ENCODE results near the gene CAMK1D. TPM values are rescaled to one million over a fixed set of nuclear protein-coding genes. Genes with fewer than 3 reads are reported as not detected.

Gene CAMK1D
- total RNA-seq, 1 experiment from 2014 or later, result 3.8 TPM

DNA sequence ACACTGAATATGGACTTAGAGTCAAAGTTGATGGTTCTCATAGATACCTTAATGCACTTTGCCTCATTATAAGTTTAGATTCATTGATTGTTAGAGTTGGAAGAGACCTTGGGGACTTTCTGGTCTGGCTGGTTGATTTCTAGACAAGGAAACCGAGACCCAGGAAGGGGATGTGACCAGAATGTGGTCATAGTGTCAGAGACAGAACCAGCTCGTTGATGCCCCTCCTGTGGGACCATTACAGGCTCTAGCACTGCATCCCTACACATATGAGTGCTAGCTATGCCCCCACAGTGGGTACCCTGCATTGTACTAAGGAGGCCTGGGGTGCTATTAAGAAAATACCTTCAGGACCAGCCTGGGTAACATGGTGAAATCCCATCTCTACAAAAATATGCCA is 306.6 kb downstream of the CAMK1D start:
- Histone ChIP-seq H3K27me3 (replicated peaks) (no peaks in the 10 kb centered on the region), H3K4me1 (replicated peaks) (no peaks in the 10 kb centered on the region), H3K9me3 (replicated peaks) (no peaks in the 10 kb centered on the region), H3K27ac (no peak overlapping the region), H3K4me3 (no peak overlapping the region), H3K36me3 (no peaks in the 10 kb centered on the region)
- DNase-seq (ENCODE audit: low read depth in 1 of 2, low spot score in 2 of 2), result no peak

DNA sequence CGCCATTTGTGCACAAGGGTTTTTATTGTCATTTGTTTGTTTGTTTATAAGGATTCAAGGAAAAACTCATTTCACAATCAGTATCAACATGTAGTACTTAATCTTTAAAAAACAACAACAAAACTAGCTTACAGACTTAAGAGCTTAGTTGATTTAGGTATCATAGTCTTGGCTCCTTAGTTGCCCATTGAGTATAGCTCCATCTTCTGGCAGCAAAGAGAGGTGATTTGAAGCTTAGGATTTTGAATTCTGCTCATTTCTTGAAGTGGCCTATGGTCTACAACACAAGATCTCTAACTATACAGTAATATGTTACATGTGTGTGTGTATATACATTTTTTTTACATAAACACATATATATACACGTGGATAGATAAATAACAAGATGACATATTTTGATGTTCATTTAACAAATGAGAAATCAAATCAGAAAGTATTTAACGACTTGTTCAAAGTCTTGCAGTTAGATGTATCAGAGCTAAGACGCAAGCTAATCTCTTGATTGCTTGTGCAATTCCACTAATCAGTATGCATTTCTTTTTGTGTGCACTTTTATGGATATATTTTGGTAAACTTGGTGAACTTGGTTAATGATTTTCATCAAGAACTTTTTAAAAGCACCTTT is 307.3 kb downstream of the CAMK1D start:
- H3K9me3 ChIP-seq (replicated peaks), result no peaks in the 10 kb centered on the region
- no peak overlapping the region for H3K27ac ChIP-seq
- H3K4me3 ChIP-seq, result no peak overlapping the region
- H3K36me3 ChIP-seq, result no peaks in the 10 kb centered on the region
- DNase-seq (ENCODE audit: low read depth in 1 of 2, low spot score in 2 of 2), result peak in 1 of 2 experiments; percentile 49
- no peaks in the 10 kb centered on the region for H3K27me3 ChIP-seq (replicated peaks)
- no peaks in the 10 kb centered on the region for H3K4me1 ChIP-seq (replicated peaks)

DNA sequence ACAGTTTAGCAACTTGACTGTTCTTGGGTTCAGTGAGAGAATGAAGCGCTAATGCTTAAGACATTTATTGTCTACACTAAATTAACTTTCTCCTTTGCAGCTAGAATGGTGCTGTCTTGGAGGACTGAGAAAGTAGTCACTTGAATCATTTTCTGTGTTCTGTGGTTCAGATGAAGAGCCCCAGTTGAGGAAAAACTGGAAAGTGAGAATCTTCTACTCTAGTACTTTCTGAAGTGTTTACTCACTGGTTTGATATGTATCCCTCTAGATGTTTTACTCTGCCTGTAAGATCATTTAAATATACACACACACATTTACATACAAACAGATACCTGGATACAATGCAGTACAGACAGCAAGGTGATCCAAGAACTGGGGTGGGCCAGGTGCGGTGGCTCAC is 308.1 kb downstream of the CAMK1D start:
- no peak overlapping the region for H3K4me3 ChIP-seq
- H3K9me3 ChIP-seq (replicated peaks), result no peaks in the 10 kb centered on the region
- H3K4me1 ChIP-seq (replicated peaks), result no peaks in the 10 kb centered on the region
- H3K36me3 ChIP-seq, result no peaks in the 10 kb centered on the region
- no peaks in the 10 kb centered on the region for H3K27me3 ChIP-seq (replicated peaks)
- DNase-seq (ENCODE audit: low read depth in 1 of 2, low spot score in 2 of 2), result no peak
- H3K27ac ChIP-seq, result no peak overlapping the region

DNA sequence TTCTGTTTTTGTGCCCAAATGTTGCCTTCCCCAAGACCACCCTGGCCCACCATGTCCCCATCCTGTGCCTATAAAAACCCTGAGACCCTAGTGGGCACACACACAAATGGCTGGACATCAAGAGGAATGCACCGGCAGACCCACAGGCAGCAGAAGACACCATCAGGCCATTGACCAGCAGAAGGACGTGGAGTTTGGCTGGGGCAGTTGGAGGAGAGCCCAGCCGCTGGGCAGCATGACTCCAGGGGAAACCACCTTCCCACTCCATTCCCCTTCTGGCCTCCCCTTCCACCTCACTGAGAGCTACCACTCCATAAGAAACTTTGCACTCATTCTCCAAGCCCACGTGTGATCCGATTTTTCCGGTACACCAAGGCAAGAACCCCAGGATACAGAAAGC is 309.2 kb downstream of the CAMK1D start:
- Histone ChIP-seq H3K27me3 (replicated peaks) (no peaks in the 10 kb centered on the region), H3K9me3 (replicated peaks) (no peaks in the 10 kb centered on the region), H3K27ac (no peak overlapping the region), H3K36me3 (no peaks in the 10 kb centered on the region), H3K4me1 (replicated peaks) (no peaks in the 10 kb centered on the region), H3K4me3 (no peak overlapping the region)
- no peak for DNase-seq (ENCODE audit: low read depth in 1 of 2, low spot score in 2 of 2)

DNA sequence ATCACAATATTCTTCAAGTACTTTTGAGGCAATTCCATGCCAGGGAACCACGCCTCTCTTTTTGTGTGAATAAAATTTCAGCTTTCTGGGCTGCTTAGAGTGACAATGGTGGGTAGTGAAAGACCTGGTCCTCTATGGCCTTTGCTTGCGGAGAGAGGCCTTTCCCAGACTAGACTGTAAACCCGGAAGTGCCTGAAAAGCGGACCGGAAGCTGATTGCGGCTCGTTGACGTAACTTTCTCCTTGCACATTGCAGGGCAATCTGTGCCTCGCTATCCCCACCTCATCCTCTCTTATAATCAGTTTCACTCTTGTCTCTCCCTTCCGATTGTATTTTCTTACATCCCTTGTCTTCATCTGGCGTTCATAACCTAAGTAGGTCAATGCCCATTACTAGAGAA is 310.4 kb downstream of the CAMK1D start:
- Histone ChIP-seq H3K27me3 (replicated peaks) (no peaks in the 10 kb centered on the region), H3K4me1 (replicated peaks) (no peaks in the 10 kb centered on the region), H3K4me3 (no peak overlapping the region), H3K36me3 (no peaks in the 10 kb centered on the region), H3K27ac (no peak overlapping the region), H3K9me3 (replicated peaks) (no peaks in the 10 kb centered on the region)
- no peak for DNase-seq (ENCODE audit: low read depth in 1 of 2, low spot score in 2 of 2)

DNA sequence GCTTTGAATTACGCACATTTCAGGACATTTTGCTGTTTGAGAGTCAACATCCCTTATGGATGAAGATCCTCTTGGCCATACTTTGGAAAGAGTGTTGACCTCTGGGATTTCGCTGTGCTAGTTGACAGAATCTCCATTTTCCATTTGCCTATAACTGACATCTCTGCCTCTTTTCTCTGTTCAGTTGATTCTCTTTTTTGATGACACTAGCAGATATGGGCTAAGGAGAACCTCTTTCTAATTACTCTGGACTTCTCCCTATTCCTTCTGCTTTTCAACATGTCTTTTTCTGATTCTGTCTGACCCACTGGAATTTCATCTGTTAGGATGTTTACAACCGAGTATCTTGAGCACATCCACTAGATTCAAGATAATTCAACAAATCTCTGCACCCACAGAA is 311.5 kb downstream of the CAMK1D start:
- H3K36me3 ChIP-seq, result no peaks in the 10 kb centered on the region
- no peak overlapping the region for H3K27ac ChIP-seq
- no peak overlapping the region for H3K4me3 ChIP-seq
- no peaks in the 10 kb centered on the region for H3K9me3 ChIP-seq (replicated peaks)
- no peaks in the 10 kb centered on the region for H3K27me3 ChIP-seq (replicated peaks)
- no peaks in the 10 kb centered on the region for H3K4me1 ChIP-seq (replicated peaks)
- DNase-seq (ENCODE audit: low read depth in 1 of 2, low spot score in 2 of 2), result no peak

DNA sequence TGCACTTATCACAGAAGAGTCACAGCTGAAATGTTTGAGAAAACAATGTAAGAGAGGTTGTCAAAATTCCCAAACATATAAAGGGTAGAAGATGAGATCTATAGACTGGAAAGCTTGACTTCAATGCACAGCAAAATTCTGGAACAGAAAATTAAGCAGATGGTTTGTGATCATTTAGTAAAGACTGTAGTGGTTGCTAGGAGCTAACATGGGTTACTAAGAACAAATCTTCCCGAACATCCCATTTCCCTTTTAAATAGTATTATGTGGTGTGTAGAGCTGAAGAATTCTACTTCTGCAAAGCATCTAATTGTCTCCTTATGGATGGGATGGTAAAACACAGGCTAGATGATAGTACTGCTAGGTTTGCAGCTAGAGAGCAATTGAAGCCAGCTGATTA is 312.3 kb downstream of the CAMK1D start:
- no peaks in the 10 kb centered on the region for H3K4me1 ChIP-seq (replicated peaks)
- H3K9me3 ChIP-seq (replicated peaks), result no peaks in the 10 kb centered on the region
- H3K27ac ChIP-seq, result no peak overlapping the region
- DNase-seq (ENCODE audit: low read depth in 1 of 2, low spot score in 2 of 2), result no peak
- no peaks in the 10 kb centered on the region for H3K36me3 ChIP-seq
- H3K27me3 ChIP-seq (replicated peaks), result no peaks in the 10 kb centered on the region
- H3K4me3 ChIP-seq, result no peak overlapping the region

DNA sequence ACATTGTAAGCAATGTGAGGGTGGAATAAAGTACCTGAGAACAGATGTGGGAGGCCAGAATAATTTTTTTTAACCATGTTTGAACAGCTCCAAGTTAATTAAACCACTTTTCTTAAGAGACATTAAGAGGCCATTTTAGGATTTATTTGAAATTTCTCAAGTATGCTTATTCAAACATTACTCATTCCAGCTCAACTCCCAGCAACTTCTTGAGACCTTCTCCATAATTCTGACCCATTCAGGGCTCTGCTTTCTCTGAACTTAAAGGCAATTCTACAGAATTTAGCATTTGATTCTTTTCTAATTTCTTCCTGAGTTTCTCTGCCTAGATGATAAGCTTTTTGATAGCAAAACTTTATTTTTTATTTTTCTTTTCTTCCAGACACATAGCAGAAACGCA is 314.5 kb downstream of the CAMK1D start:
- Histone ChIP-seq H3K4me3 (no peak overlapping the region), H3K27me3 (replicated peaks) (no peaks in the 10 kb centered on the region), H3K36me3 (no peaks in the 10 kb centered on the region), H3K27ac (no peak overlapping the region), H3K9me3 (replicated peaks) (no peaks in the 10 kb centered on the region), H3K4me1 (replicated peaks) (no peaks in the 10 kb centered on the region)
- no peak for DNase-seq (ENCODE audit: low read depth in 1 of 2, low spot score in 2 of 2)

DNA sequence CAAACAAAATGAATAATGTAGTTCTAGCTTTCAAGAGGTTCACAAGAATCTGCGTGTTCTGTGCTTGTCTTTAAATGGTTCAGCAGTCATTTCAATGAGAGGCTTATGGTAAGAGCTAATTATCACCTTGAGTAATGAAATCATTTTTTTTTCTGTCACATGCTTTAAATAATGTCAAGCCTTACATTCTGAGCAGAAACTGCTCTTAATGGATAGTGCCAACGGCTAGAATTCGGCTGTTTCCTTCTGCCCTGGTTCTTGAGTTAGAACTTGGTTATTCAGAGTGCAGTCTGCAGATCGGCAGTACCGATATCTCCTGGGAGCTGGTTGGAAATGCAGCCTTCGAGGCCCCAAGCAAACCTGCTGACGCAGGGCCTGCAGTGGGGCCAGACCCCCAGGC is 316.2 kb downstream of the CAMK1D start:
- DNase-seq (ENCODE audit: low read depth in 1 of 2, low spot score in 2 of 2), result no peak
- Histone ChIP-seq H3K36me3 (no peaks in the 10 kb centered on the region), H3K27me3 (replicated peaks) (no peaks in the 10 kb centered on the region), H3K4me1 (replicated peaks) (no peaks in the 10 kb centered on the region), H3K27ac (no peak overlapping the region), H3K4me3 (no peak overlapping the region), H3K9me3 (replicated peaks) (no peaks in the 10 kb centered on the region)

DNA sequence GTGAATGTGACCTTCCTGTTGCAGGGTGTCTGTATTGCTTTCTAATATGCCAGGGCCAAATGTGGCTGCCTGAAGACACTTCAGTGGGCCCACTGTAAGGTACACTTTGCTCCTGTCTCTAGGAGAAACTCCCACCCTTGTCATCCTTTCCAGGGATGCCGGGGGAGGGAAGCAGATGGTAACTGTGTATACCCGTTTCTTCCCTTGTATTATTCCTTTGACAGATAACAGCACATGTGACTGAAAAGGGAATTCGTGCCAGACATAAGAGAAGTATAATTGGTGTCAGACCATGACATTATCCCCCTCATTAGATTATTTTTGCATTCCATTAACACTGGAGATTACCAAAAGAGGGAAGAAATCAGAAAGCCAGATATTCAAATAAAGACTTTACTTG is 317.7 kb downstream of the CAMK1D start:
- H3K27me3 ChIP-seq (replicated peaks), result no peaks in the 10 kb centered on the region
- H3K9me3 ChIP-seq (replicated peaks), result no peaks in the 10 kb centered on the region
- H3K36me3 ChIP-seq, result no peaks in the 10 kb centered on the region
- no peak overlapping the region for H3K4me3 ChIP-seq
- DNase-seq (ENCODE audit: low read depth in 1 of 2, low spot score in 2 of 2), result no peak
- H3K4me1 ChIP-seq (replicated peaks), result no peaks in the 10 kb centered on the region
- no peak overlapping the region for H3K27ac ChIP-seq

DNA sequence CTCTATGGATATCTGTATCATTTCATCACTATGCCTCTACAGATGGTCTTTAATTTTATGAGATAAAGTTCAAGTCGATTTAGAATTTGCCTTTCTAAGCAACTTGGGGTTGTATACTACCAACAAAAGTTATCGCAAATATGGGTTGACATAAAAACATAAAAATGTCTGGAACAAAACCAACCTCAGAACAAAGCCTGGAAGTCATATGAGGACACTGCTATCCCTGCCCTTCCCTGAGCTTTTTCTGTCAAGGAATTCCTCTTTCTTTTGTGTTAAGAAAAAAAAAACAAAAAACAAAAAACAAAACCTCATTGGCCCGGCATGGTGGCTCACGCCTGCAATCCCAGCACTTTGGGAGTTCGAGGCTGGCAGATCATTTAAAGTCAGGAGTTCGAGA is 319.3 kb downstream of the CAMK1D start:
- H3K4me1 ChIP-seq (replicated peaks), result no peaks in the 10 kb centered on the region
- no peaks in the 10 kb centered on the region for H3K9me3 ChIP-seq (replicated peaks)
- H3K36me3 ChIP-seq, result no peaks in the 10 kb centered on the region
- H3K27ac ChIP-seq, result no peak overlapping the region
- H3K4me3 ChIP-seq, result no peak overlapping the region
- H3K27me3 ChIP-seq (replicated peaks), result no peaks in the 10 kb centered on the region
- no peak for DNase-seq (ENCODE audit: low read depth in 1 of 2, low spot score in 2 of 2)

DNA sequence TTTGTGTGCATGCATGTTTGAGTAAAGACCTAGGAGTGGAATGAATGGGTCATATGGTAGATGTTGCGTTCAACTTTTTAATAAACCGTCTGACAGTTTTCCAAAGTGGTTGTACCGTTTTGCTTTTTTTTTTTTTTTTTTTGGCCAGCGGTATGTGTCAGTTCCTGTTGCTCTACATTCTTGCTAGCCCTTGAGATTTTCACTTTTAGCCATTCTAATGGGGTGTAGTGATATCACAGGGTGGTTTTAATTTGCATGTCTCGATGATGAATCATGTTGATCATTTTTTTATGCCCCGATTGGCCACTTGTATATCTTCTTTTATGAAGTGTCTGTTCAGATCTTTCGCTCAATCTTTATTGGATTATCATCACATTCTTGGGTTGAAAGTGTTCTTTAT is 320.7 kb downstream of the CAMK1D start:
- no peaks in the 10 kb centered on the region for H3K36me3 ChIP-seq
- no peak overlapping the region for H3K4me3 ChIP-seq
- no peak for DNase-seq (ENCODE audit: low read depth in 1 of 2, low spot score in 2 of 2)
- no peak overlapping the region for H3K27ac ChIP-seq
- no peaks in the 10 kb centered on the region for H3K4me1 ChIP-seq (replicated peaks)
- H3K9me3 ChIP-seq (replicated peaks), result no peaks in the 10 kb centered on the region
- H3K27me3 ChIP-seq (replicated peaks), result no peaks in the 10 kb centered on the region

DNA sequence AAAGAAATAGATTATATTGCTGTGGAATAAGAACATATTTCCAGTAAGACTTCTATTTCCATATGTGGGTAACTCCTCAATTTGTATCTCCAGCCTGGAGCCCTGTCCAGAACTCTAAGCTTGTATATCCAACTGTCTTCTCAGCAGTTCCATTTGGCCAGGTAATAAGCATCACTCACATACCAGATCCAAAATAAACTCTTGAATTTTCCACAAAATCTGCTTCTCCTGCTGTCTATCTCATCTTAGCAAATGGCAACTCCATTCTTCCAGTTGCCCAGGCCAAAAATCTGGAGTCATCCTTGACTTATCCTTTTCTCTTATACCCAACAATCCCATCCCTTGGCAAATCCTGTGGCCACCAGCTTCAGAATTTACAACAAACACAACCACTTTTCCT is 325.8 kb downstream of the CAMK1D start:
- H3K36me3 ChIP-seq, result no peaks in the 10 kb centered on the region
- no peak overlapping the region for H3K4me3 ChIP-seq
- no peaks in the 10 kb centered on the region for H3K27me3 ChIP-seq (replicated peaks)
- H3K9me3 ChIP-seq (replicated peaks), result no peaks in the 10 kb centered on the region
- no peaks in the 10 kb centered on the region for H3K4me1 ChIP-seq (replicated peaks)
- no peak overlapping the region for H3K27ac ChIP-seq
- no peak for DNase-seq (ENCODE audit: low read depth in 1 of 2, low spot score in 2 of 2)

DNA sequence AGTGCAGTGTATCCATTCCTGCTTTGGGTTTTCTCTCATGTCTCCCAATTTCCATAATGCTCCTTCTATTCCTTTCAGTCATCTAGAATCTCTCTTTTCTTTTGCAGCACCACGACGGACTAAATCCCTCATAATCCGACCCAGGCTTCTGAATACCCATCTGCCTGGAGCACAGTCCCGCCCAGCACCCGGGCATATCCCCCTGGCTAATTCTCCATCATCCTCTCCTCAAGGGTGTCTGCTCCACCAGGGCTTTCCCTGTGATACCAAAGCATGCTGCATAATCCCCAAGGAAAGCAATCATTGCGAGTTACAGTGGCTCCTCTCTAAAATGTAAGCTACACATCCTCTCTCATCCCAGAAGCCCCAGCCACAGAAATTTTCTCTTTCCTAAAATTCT is 330.3 kb downstream of the CAMK1D start:
- H3K27ac ChIP-seq, result no peak overlapping the region
- H3K36me3 ChIP-seq, result no peaks in the 10 kb centered on the region
- no peak for DNase-seq (ENCODE audit: low read depth in 1 of 2, low spot score in 2 of 2)
- no peaks in the 10 kb centered on the region; the same call in 1 of the 2 replicates for H3K4me1 ChIP-seq (replicated peaks)
- H3K4me3 ChIP-seq, result no peak overlapping the region
- no peaks in the 10 kb centered on the region for H3K27me3 ChIP-seq (replicated peaks)
- H3K9me3 ChIP-seq (replicated peaks), result no peaks in the 10 kb centered on the region

DNA sequence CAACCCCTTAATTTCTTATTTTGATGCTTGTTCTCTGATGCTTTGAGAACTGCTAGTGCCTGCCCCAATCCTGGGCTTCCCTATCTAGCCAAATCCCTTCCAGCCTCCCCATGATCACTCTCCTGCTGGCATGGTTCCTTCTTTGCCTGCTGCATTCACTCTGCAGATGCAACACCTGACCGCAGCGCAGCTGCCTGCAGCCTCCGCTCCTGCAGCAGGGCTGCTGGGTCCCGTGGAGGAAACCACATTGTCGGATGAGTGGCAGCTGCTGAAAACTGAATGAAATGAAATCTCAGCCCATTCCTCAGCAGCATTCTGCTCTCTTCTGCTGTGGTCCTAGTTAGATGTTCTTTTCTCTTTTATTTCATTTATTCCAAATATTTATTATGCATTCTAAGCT is 331.9 kb downstream of the CAMK1D start:
- DNase-seq (ENCODE audit: low read depth in 1 of 2, low spot score in 2 of 2), result no peak
- no peaks in the 10 kb centered on the region; the same call in 1 of the 2 replicates for H3K9me3 ChIP-seq (replicated peaks)
- H3K4me3 ChIP-seq, result no peak overlapping the region
- H3K27me3 ChIP-seq (replicated peaks), result no peaks in the 10 kb centered on the region
- H3K36me3 ChIP-seq, result no peaks in the 10 kb centered on the region
- H3K4me1 ChIP-seq (replicated peaks), result peaks cover 3% of the 10 kb centered on the region; the same call in 1 of the 2 replicates
- H3K27ac ChIP-seq, result no peak overlapping the region

All from SJSA1 (cell line).